Activated CD8-positive, alpha-beta memory T cell treated with anti-CD3 and anti-CD28 coated beads, Interleukin-2, amount 10 ng/mL, durations not matched to agents 7 days and 5 days (primary cell): ENCODE results near the gene ACTRT2. TPM values are rescaled to one million over a fixed set of nuclear protein-coding genes. Genes with fewer than 3 reads are reported as not detected.

ENCODE experiments used
- ATAC-seq: fragments of 150-1000 bp; cut with Tn5 transposase; one replicate; pipeline ENCODE4 v1.10.0; 2021; ENCODE audit warnings: moderate library complexity
- CTCF ChIA-PET: fragments of 350-600 bp; sonication (Branson Sonifier 250); formaldehyde crosslinking; loops from one replicate; lab custom pipeline; 2021; ENCODE audit warnings: antibody characterized with exemption; lab: Charles Lee
- DNase-seq: peaks from one replicate; pipeline ENCODE4 v3.0.0-alpha.2; 2020
- H3K27ac Mint-ChIP-seq: one replicate; pipeline ENCODE4 v1.8.0; 2021; ENCODE audit warnings: mild to moderate bottlenecking, mixed read lengths
- H3K27me3 Mint-ChIP-seq: one replicate; pipeline ENCODE4 v1.8.0; 2021; ENCODE audit warnings: mixed read lengths
- H3K36me3 Mint-ChIP-seq: one replicate; pipeline ENCODE4 v1.8.0; 2021; ENCODE audit warnings: mild to moderate bottlenecking, mixed read lengths
- H3K4me1 Mint-ChIP-seq: one replicate; pipeline ENCODE4 v1.8.0; 2021; ENCODE audit warnings: mixed read lengths
- H3K4me3 Mint-ChIP-seq: one replicate; pipeline ENCODE4 v1.8.0; 2021; ENCODE audit warnings: mild to moderate bottlenecking, moderate library complexity, mixed read lengths
- H3K9me3 Mint-ChIP-seq: one replicate; pipeline ENCODE4 v1.8.0; 2022; ENCODE audit warnings: low read depth, mixed read lengths
- total RNA-seq, 2 experiments: library from RNA; stranded (reverse); gene quantifications; one replicate each; pipeline ENCODE4 v1.2.3, GENCODE V29; 2021

ACTRT2 gene
- total RNA-seq, 2 experiments from 2014 or later: not detected

DNA sequence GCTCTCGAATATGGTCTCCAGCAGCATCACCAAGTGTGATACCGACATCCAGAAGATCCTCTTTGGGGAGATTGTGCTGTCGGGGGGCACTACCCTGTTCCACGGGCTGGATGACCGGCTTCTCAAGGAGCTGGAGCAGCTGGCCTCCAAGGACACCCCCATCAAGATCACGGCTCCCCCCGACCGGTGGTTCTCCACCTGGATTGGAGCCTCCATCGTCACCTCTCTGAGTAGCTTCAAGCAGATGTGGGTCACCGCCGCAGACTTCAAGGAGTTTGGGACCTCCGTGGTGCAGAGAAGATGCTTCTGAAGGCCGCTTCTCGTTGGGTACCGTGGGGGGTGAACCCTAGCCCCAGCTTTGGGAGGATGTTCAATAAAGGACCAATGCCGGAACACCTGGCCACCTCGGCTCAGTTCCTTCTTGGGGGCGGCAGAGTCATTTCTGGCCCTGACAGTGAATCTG, 1.3 kb downstream of the ACTRT2 start:
- no peak for ATAC-seq
- no peaks in the 10 kb centered on the region for H3K36me3 Mint-ChIP-seq
- no peaks in the 10 kb centered on the region for H3K27me3 Mint-ChIP-seq
- H3K9me3 Mint-ChIP-seq: no peaks in the 10 kb centered on the region
- no peak overlapping the region for H3K27ac Mint-ChIP-seq
- CTCF ChIA-PET: no interaction called here
- DNase-seq: no peak
- H3K4me3 Mint-ChIP-seq: no peak overlapping the region
- no peaks in the 10 kb centered on the region for H3K4me1 Mint-ChIP-seq

DNA sequence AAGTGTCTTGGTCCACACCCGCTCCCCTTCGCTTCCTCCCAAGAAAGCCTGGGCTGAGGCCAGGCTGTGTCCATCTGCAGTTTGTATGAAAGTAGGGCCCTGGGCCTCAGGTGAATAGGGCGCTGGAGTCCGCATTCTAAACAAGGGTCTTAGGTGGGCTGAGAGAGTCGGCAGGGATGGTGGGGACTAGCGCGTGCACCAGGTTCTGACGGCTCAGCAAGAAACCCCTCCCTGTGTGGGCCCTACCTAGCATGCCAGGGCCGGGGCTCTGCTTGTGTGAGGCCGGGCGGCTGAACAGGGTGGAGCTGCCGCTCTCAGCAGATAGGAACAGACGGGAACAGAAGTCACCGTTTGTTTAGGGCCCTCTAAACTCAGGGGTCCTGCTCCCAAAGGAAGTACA, 1.7 kb downstream of the ACTRT2 start:
- Mint-ChIP-seq H3K4me1 (no peaks in the 10 kb centered on the region), H3K9me3 (no peaks in the 10 kb centered on the region), H3K4me3 (no peak overlapping the region), H3K36me3 (no peaks in the 10 kb centered on the region), H3K27ac (no peak overlapping the region), H3K27me3 (no peaks in the 10 kb centered on the region)
- CTCF ChIA-PET: no interaction called here
- DNase-seq (no peak), ATAC-seq (no peak)

DNA sequence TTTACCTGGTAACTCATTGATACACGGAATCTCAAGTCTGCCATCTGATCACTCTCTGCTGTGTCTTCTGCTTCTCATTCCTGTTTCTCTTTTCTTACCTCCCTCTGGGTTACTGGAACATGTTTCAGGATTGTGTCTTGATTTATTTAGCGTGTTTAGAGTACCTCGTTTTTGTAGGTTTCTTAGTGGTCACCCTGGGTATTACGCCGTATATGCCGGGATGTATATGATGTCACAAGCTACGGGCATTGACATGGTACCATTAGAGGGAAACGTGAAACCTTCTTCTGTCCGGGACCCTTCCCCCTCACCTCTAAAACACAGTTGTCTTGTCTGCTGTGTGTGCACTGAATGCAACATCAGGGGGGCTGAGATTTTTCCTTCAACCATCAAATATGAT, 2.8 kb downstream of the ACTRT2 start:
- Mint-ChIP-seq H3K27me3 (no peaks in the 10 kb centered on the region), H3K27ac (no peak overlapping the region), H3K36me3 (no peaks in the 10 kb centered on the region), H3K4me1 (no peaks in the 10 kb centered on the region), H3K9me3 (no peaks in the 10 kb centered on the region), H3K4me3 (no peak overlapping the region)
- DNase-seq: no peak
- no peak for ATAC-seq
- CTCF ChIA-PET: interaction anchor here (1.4 kb wide), 1 partner anchor 11 kb away, joined by 3 read pairs; no protein-coding TSS in a partner anchor

DNA sequence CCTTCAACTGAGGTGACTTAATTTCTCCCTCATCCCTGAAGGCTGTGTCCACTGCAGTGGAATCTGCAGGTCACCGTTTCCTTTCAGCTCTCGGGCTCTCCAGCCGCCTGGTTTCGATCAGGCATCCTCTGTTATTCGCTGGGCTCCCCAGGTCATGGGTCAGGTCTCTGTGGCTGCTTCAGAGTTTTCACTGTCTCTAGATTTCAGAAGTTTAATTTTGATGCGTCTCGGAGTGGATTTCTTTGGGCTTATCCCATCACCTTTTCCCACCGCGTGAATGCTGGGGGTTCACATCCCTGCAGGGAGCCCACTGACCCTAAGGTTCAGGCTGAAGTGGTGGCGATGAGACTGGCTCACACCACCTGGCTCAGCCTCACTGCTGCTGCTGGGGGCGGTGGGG, 3.3 kb downstream of the ACTRT2 start:
- DNase-seq (no peak), ATAC-seq (no peak)
- no peaks in the 10 kb centered on the region for H3K9me3 Mint-ChIP-seq
- CTCF ChIA-PET: interaction anchor here (1.4 kb wide), 1 partner anchor 11 kb away, joined by 3 read pairs; no protein-coding TSS in a partner anchor
- H3K4me3 Mint-ChIP-seq: no peak overlapping the region
- H3K27me3 Mint-ChIP-seq: no peaks in the 10 kb centered on the region
- H3K4me1 Mint-ChIP-seq: no peaks in the 10 kb centered on the region
- no peaks in the 10 kb centered on the region for H3K36me3 Mint-ChIP-seq
- no peak overlapping the region for H3K27ac Mint-ChIP-seq

DNA sequence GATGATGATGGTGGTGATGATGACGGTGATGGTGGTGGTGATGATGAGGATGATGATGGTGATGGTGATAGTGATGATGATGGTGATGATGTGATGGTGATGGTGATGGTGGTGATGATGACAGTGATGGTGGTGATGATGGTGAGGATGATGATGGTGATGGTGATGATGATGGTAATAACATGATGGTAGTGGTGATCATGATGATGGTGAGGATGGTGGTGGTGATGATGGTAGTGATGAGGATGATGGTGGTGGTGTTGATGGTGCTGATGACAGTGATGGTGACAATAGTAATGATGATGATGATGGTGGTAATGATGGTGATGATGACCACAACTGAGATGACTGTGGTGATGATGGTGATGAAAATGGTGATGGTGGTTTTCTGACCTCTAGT, 4.9 kb downstream of the ACTRT2 start:
- no peak for ATAC-seq
- Mint-ChIP-seq H3K9me3 (no peaks in the 10 kb centered on the region), H3K27ac (no peak overlapping the region)

DNA sequence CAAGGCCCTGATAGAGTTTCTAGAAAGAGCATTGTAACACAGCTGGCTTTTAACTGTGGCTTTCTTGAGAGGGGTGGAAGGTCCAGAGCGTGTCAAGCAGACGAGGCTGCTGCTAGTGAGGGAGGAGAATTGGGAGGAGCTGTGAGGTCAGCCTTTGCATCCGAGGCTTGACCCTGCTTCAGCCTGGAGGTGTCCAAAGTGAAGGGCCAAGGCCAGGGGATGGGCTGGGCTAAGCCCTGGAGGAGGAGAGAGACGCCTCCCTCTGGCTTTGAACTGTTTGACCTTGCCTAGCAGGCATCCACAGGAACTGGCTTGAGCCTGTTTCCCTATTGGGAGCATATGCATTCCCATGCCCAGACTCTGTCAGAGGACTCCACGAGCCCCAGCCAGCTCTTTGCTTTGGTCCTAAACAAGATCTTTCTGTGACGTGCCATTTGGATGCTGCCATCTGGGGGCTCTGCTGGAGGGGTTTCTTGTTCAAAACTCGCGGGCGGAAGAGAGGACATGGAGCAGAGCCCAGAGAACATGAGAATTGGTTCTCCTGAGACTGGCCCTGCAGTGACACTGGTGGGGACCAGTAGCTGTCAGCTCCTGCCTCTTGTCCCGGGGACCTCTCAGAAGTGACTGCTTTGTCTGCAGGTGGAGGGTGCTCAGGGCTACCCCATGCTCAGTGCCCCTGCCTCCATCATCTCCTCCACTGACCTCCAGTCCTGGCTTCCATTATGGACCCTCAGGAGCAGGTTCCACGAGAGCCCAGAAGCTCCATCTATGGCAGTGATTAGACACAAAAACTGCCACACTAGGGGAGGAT, 5.5 kb downstream of the ACTRT2 start:
- H3K9me3 Mint-ChIP-seq: no peaks in the 10 kb centered on the region
- no peak overlapping the region for H3K27ac Mint-ChIP-seq
- H3K4me1 Mint-ChIP-seq: no peaks in the 10 kb centered on the region
- ATAC-seq: no peak
- CTCF ChIA-PET: no interaction called here
- no peaks in the 10 kb centered on the region for H3K36me3 Mint-ChIP-seq
- no peaks in the 10 kb centered on the region for H3K27me3 Mint-ChIP-seq
- H3K4me3 Mint-ChIP-seq: no peak overlapping the region
- DNase-seq: no peak

More for the DNA sequence above, 4.9 kb downstream of the ACTRT2 start:
- H3K4me1 Mint-ChIP-seq: no peaks in the 10 kb centered on the region
- no peaks in the 10 kb centered on the region for H3K27me3 Mint-ChIP-seq
- H3K4me3 Mint-ChIP-seq: no peak overlapping the region
- CTCF ChIA-PET: no interaction called here
- no peaks in the 10 kb centered on the region for H3K36me3 Mint-ChIP-seq
- DNase-seq: no peak

DNA sequence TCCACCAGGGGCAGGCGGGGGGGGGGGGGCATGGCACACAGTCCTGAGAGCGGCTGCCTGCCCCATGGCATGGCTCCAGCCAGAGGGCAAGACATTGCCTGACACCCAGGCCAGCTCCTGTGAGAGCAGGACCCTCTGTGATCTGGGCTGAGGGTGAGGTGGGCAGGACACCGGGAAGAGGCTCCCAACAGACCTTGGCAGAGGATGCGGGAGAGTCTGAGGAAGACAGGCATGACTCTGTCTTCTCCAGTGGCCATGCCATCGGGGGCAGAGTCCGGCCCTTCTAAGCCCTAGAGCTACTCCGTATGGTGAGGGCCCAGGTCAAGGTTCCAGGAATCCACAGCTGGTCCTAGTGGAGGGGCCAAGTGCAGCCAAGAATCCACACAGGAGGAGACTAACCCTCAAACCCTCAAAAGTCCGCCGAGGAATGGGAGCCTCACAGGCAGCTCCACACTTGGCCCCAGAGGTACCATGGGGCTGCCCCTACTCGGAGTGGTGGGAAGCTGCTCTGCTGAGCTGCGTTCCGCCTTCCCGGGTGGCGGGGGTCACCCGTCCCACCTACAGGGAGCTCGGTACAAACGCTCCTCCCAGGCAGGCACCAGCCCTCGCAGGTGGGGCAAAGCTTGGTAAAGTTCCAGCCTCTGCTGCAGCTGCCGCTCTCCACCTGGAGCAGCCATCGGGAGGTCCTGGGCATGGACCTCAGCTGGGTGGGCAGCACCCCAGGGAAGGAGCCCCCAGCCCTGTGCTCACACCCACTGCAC, 6.5 kb downstream of the ACTRT2 start:
- Mint-ChIP-seq H3K36me3 (no peaks in the 10 kb centered on the region), H3K4me1 (peaks cover 1% of the 10 kb centered on the region), H3K4me3 (no peak overlapping the region), H3K27me3 (no peaks in the 10 kb centered on the region), H3K9me3 (no peaks in the 10 kb centered on the region), H3K27ac (no peak overlapping the region)
- no peak for ATAC-seq
- CTCF ChIA-PET: no interaction called here
- no peak for DNase-seq

DNA sequence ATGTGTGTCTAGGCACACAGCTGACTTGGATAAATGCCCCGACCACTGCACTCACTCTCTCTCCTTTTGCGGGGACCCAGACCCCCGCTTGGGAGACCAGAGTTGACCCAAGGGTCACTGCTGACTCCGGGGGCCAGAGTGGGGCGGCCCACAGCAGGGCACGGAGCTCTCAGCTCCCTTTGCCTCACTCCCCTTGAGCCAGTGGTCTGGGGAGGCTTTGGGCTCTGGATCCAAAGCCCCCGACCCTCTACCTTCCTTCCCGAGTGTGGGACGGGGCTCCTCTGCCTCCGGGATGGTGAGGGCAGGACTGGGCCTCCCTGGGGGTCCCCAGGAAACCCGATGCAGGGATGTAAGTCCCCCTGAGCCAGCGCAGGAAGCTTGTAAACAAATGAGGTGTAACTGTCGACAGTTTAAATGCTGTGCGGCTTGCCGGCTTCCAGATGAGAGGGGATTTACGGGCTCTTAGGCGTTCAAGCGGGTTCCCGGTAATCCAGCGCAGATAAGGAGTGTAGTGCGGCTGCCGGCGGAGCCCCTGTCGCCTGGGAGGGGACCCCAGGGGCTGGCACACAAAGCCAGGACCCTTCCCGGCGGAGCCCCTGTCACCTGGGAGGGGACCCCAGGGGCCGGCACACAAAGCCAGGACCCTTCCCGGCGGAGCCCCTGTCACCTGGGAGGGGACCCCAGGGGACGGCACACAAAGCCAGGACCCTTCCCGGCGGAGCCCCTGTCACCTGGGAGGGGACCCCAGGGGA, 7.4 kb downstream of the ACTRT2 start:
- Mint-ChIP-seq H3K9me3 (no peaks in the 10 kb centered on the region), H3K36me3 (no peaks in the 10 kb centered on the region), H3K4me1 (peaks cover 5% of the 10 kb centered on the region), H3K4me3 (no peak overlapping the region), H3K27ac (no peak overlapping the region), H3K27me3 (no peaks in the 10 kb centered on the region)
- DNase-seq (no peak), ATAC-seq (no peak)
- CTCF ChIA-PET: no interaction called here

DNA sequence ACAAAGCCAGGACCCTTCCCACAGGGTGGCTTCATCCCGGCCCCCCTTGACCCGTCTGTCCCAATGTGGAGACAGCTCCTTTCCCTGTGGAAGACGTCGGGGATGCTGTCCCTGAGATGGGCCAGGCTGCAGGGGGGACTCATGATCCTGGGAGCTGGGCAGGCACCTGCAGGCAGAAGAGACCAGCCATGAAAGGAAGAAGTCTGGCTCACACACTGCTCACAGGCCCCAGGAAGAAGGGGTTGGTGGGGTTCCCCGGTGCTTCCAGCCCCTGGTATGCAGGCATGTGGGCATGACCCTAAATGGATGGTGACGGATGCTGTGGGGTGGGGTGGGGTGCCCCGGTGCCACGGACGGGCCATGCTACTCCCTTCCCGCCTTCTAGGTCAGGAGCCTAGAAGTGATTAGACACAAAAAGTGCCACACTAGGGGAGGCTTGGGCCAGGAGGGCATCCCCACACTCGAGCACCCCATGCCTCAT, 8.3 kb downstream of the ACTRT2 start:
- no peak for DNase-seq
- H3K9me3 Mint-ChIP-seq: no peaks in the 10 kb centered on the region
- no peaks in the 10 kb centered on the region for H3K27me3 Mint-ChIP-seq
- H3K27ac Mint-ChIP-seq: no peak overlapping the region
- peaks cover 5% of the 10 kb centered on the region for H3K4me1 Mint-ChIP-seq
- H3K4me3 Mint-ChIP-seq: no peak overlapping the region
- no peak for ATAC-seq
- CTCF ChIA-PET: no interaction called here
- no peaks in the 10 kb centered on the region for H3K36me3 Mint-ChIP-seq

DNA sequence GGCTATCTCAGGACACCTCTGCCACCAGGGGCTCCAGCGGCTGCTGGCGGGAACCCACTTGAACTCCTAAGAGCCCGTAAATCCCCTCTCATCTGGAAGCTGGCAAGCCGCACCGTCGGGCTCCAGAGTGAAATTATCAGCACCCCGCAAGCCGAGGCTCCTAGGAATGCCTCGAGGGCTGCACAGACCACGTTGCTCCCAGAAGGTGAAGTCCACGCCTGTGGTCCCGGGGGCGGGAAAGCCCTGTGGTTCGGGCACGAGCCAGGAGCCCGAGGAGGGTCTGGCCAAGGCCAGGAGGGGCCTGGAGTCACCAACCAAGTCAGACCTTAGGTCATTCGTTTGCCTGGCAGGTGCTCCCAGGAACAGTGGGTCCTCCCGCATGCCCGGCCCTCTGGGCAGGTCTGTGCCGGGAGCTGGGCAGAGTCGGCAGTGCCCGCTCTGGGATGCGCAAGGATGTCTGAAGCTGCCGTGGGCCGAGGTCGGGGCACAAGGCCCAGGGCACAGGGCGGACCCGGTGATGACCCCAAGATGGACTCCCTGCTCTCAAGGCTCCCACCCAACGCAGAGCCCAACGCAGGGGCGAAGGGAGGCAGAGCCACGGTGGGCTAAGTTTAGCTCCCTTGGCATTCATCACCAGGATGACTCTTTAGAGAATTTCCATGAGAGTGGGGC, 8.9 kb downstream of the ACTRT2 start:
- no peak for DNase-seq
- Mint-ChIP-seq H3K9me3 (no peaks in the 10 kb centered on the region), H3K4me1 (peaks cover 5% of the 10 kb centered on the region), H3K36me3 (no peaks in the 10 kb centered on the region), H3K4me3 (no peak overlapping the region), H3K27me3 (no peaks in the 10 kb centered on the region), H3K27ac (no peak overlapping the region)
- no peak for ATAC-seq
- CTCF ChIA-PET: no interaction called here

DNA sequence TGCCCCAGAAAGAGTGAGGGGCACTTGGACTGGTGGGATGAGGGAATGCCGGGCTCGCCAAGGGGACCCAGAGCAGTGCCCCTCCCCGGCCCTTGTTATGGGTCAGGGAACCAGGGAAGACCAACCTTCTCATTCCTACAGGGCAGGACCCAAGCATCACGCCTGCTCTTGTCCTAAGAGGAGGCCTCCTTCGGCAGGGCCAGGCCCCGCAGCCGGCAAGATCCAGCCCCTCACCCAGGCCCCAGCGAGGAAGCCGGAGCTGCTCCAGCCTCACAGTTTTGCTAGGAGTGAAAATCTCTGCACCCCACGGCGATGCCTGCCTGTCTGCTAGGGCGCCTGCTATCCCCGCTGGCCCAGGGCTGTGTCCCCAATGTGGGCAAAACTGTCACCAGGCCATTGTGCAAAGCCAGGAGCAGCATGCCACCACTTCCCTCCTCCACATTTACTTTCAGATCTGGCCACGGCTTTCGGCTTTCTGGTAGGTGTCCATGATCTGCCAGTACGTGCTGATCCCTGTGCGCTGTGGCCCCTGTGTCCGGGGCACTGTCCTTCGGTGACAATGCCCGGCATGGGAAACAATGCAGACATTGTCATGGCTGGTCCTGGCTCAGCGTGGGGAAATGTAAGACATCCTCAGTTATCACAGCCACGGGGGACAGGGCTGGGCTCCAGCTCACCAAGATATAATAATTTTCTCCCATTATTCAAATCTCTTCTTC, 9.6 kb downstream of the ACTRT2 start:
- no peaks in the 10 kb centered on the region for H3K36me3 Mint-ChIP-seq
- CTCF ChIA-PET: no interaction called here
- H3K4me3 Mint-ChIP-seq: no peak overlapping the region
- H3K4me1 Mint-ChIP-seq: peaks cover 5% of the 10 kb centered on the region
- no peak overlapping the region for H3K27ac Mint-ChIP-seq
- no peaks in the 10 kb centered on the region for H3K27me3 Mint-ChIP-seq
- ATAC-seq: no peak
- no peak for DNase-seq
- no peaks in the 10 kb centered on the region for H3K9me3 Mint-ChIP-seq

DNA sequence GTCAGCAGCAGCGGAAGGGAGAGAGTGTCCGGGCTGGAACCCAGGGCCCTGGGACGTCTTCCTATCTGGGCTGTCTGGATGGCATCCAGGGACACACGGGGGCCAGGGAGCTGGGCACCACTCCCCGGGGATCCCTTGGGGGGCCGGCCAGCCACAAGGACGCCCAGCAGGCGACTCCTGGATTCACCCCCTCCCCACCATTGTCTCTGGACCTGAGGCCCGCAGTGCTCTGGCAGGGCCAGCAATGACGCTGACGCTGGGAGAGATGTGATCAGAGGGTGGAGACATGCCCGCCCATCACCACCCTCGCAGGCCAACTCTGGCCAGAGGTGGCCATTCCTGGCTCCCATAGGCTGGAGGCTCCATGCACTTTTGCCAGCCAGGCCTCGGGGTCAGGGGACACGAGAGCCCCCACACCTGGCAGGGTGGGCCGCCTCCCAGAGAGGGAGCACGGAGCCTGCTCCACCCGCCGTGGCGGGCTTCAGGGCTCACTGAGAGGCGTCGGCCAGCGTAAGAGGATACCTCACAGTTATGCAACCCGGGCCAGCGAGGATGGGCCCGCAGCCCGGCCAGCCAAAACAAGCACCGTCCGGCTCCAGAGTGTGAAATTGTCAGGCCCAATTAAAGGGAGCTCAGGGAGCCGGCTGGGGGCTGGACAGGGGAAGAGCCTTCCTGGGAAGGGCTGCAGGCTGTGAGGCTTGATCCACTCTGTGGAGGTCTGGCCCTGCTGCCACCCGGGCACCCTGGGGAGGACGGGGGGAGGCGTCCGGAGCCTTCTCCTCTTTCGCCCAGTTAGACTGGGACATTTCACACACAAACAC, 10.3 kb downstream of the ACTRT2 start:
- no peak overlapping the region for H3K4me3 Mint-ChIP-seq
- DNase-seq (no peak), ATAC-seq (no peak)
- CTCF ChIA-PET: no interaction called here
- H3K4me1 Mint-ChIP-seq: peaks cover 5% of the 10 kb centered on the region
- H3K27ac Mint-ChIP-seq: no peak overlapping the region
- H3K36me3 Mint-ChIP-seq: no peaks in the 10 kb centered on the region
- H3K27me3 Mint-ChIP-seq: no peaks in the 10 kb centered on the region
- H3K9me3 Mint-ChIP-seq: no peaks in the 10 kb centered on the region
